ENCODE data around the gene ACER3. TPM values are rescaled to one million over a fixed set of nuclear protein-coding genes. Genes with fewer than 3 reads are reported as not detected.

Gene ACER3
- polyA plus RNA-seq, 1 donor from 2014 or later, result 14.9 TPM

DNA sequence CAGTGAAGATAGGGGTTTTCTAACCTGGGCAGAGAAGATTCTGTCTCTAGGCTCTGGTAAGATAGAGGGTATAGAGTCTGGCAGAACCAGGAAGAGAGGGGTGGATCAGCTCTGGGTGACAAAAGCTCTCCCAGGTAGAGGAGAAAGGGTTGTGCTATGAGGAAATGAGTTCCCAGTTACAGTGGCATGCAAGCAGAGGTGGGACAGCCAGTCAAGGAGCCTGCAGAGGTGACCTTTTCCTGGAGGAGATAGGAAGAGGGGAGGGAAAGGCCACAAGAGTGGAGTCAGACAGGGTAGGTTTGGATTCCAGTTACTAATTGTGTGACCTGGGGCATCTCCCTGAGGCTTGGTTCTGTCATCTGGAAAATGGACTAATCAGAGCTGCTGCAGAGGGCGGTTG lies 202.7 kb downstream of the ACER3 start:
- H3K9ac ChIP-seq (ENCODE audit: low read length), result no peak overlapping the region
- no peak overlapping the region for H3K4me2 ChIP-seq (ENCODE audit: low read length)
- H3K4me3 ChIP-seq (ENCODE audit: low read length), result no peak overlapping the region
- TF ChIP-seq SMC3 (conservative IDR thresholded peaks at IDR 0.05; ENCODE audit: poor library complexity), result no peak
- no peak for TF ChIP-seq EZH2 (IDR thresholded peaks at IDR 0.05; ENCODE audit: borderline replicate concordance, insufficient read depth, low read length, poor library complexity, severe bottlenecking)
- no peak for TF ChIP-seq TAF1 (IDR thresholded peaks at IDR 0.05; ENCODE audit: low read depth)
- TF ChIP-seq REST (IDR thresholded peaks at IDR 0.05; ENCODE audit: borderline replicate concordance), result no peak
- TF ChIP-seq MXI1 (conservative IDR thresholded peaks at IDR 0.05; ENCODE audit: poor library complexity, severe bottlenecking), result no peak
- H2AFZ ChIP-seq (ENCODE audit: low read depth, low read length), result no peak overlapping the region
- no peaks in the 10 kb centered on the region for H3K9me2 ChIP-seq (ENCODE audit: insufficient read depth, low read length)
- H3K27me3 ChIP-seq (ENCODE audit: insufficient read depth, low read depth, low read length), result no peaks in the 10 kb centered on the region
- H3K27ac ChIP-seq (ENCODE audit: low read length), result no peak overlapping the region
- H3K79me2 ChIP-seq (replicated peaks; ENCODE audit: insufficient read depth, low read length), result no peaks in the 10 kb centered on the region
- H3K36me3 ChIP-seq (ENCODE audit: insufficient read depth, low read length), result no peaks in the 10 kb centered on the region
- no peaks in the 10 kb centered on the region for H3F3A ChIP-seq (ENCODE audit: insufficient read depth, low read length, poor library complexity, severe bottlenecking)
- no peaks in the 10 kb centered on the region for H4K20me1 ChIP-seq (ENCODE audit: insufficient read depth)
- H3K9me3 ChIP-seq (ENCODE audit: low read length), result no peaks in the 10 kb centered on the region

GRCh38 chr11:77063861-77064260 lies 203.1 kb downstream of the ACER3 start:
- Histone ChIP-seq H3K9me3 (ENCODE audit: low read length) (no peaks in the 10 kb centered on the region), H3K4me3 (ENCODE audit: low read length) (no peak overlapping the region), H3K79me2 (replicated peaks; ENCODE audit: insufficient read depth, low read length) (no peaks in the 10 kb centered on the region), H2AFZ (ENCODE audit: low read depth, low read length) (no peak overlapping the region), H3K9ac (ENCODE audit: low read length) (no peak overlapping the region), H3K27ac (ENCODE audit: low read length) (no peak overlapping the region), H3K9me2 (ENCODE audit: insufficient read depth, low read length) (no peaks in the 10 kb centered on the region), H4K20me1 (ENCODE audit: insufficient read depth) (no peaks in the 10 kb centered on the region), H3K4me2 (ENCODE audit: low read length) (no peak overlapping the region), H3K36me3 (ENCODE audit: insufficient read depth, low read length) (no peaks in the 10 kb centered on the region), H3K27me3 (ENCODE audit: insufficient read depth, low read depth, low read length) (no peaks in the 10 kb centered on the region), H3F3A (ENCODE audit: insufficient read depth, low read length, poor library complexity, severe bottlenecking) (no peaks in the 10 kb centered on the region)
- no peak for TF ChIP-seq REST (IDR thresholded peaks at IDR 0.05; ENCODE audit: borderline replicate concordance)
- TF ChIP-seq MXI1 (conservative IDR thresholded peaks at IDR 0.05; ENCODE audit: poor library complexity, severe bottlenecking), result no peak
- no peak for TF ChIP-seq POLR2AphosphoS5 (IDR thresholded peaks at IDR 0.05)

DNA sequence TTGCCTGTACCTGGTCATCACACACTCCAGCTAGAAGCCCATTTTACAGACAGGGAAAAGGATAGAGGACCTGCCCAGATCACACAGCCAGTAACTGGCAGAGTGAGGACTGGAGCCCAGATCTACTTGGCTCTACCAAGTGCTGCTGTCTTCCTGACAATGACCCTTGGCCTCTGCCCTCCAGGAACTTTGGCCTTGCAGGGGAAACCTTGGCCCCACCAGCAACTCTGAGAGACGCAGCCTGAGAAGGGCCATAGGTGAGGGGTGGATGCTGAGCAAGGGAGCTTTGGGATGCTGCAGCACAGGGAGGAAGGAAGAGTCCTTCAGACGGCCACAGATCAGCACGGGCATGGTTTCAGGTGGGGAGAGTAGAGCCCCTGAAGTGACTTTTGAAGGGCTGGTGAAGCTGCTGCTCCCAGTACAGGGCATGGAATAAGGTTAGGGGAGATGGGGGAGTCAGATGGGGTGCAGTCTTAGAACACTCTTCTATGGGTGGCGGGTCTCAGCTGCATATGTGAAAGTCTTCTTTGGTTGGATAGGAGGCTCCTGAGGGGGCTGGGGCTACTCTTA lies 204.0 kb downstream of the ACER3 start:
- H3F3A ChIP-seq (ENCODE audit: insufficient read depth, low read length, poor library complexity, severe bottlenecking), result no peaks in the 10 kb centered on the region
- no peak overlapping the region for H3K27ac ChIP-seq (ENCODE audit: low read length)
- no peak overlapping the region for H2AFZ ChIP-seq (ENCODE audit: low read depth, low read length)
- H3K9me2 ChIP-seq (ENCODE audit: insufficient read depth, low read length), result no peaks in the 10 kb centered on the region
- H3K9me3 ChIP-seq (ENCODE audit: low read length), result no peaks in the 10 kb centered on the region
- H3K4me3 ChIP-seq (ENCODE audit: low read length), result no peak overlapping the region
- no peaks in the 10 kb centered on the region for H4K20me1 ChIP-seq (ENCODE audit: insufficient read depth)
- no peak overlapping the region for H3K9ac ChIP-seq (ENCODE audit: low read length)
- H3K4me2 ChIP-seq (ENCODE audit: low read length), result no peak overlapping the region
- H3K79me2 ChIP-seq (replicated peaks; ENCODE audit: insufficient read depth, low read length), result no peaks in the 10 kb centered on the region
- H3K36me3 ChIP-seq (ENCODE audit: insufficient read depth, low read length), result no peaks in the 10 kb centered on the region
- no peaks in the 10 kb centered on the region for H3K27me3 ChIP-seq (ENCODE audit: insufficient read depth, low read depth, low read length)
- TF ChIP-seq POLR2AphosphoS5 (IDR thresholded peaks at IDR 0.05) (no peak), MXI1 (conservative IDR thresholded peaks at IDR 0.05; ENCODE audit: poor library complexity, severe bottlenecking) (no peak), SMC3 (conservative IDR thresholded peaks at IDR 0.05; ENCODE audit: poor library complexity) (no peak), RAD21 (conservative IDR thresholded peaks at IDR 0.05) (no peak), REST (IDR thresholded peaks at IDR 0.05; ENCODE audit: borderline replicate concordance) (no peak), TAF1 (IDR thresholded peaks at IDR 0.05; ENCODE audit: low read depth) (no peak), EP300 (conservative IDR thresholded peaks at IDR 0.05; ENCODE audit: poor library complexity, severe bottlenecking) (no peak), CTCF (IDR thresholded peaks at IDR 0.05; ENCODE audit: poor library complexity, severe bottlenecking) (no peak)
